ENCODE results near the gene RPL18A. TPM values are rescaled to one million over a fixed set of nuclear protein-coding genes. Genes with fewer than 3 reads are reported as not detected.

The RPL18A gene
- total RNA-seq, 1 donor from 2014 or later: 1,467 TPM

DNA sequence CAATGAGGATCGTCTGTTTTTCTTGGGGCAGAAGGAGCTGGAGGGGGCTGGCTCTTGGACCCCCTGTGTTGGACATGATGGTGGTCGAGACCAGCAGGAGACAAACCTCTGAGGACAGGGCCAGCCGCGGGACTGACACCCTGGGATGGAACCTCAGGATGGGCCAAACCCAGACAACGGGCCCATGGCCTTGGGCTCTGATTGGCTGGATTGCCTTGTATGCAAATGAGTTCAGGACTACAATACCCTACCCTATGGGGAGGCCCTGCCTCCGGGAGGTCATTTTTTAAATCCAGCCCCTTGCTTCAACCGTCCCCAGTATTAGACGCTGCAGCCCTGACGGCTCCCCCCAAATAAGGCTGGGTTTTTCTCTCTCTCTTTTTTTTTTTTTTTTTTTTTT lies 34.1 kb downstream of the RPL18A start:
- no peak for DNase-seq (ENCODE audit: low spot score)

DNA sequence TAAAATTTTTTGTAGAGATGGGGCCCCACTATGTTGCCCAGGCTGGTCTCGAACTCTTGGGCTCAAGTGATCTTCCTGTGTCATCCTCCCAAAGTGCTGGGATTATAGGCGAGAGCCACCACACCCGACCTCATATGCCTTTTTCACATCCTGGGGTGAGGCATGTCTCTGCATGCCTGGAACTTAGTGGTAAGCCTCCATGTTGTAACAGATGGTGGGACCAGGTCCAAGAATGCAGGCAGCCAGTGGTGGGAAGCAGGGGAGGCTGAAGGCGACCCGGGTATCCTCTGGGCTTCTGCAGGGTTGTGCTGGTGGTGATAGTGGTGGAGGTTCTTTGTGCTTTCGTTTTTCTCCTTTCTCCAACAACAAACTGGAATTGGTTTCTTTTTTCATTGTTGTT lies 43.0 kb downstream of the RPL18A start:
- no peak for DNase-seq (ENCODE audit: low spot score)

GRCh38 chr19:17908244-17908643 lies 48.5 kb downstream of the RPL18A start:
- DNase-seq (ENCODE audit: low spot score): no peak

- no peak for DNase-seq (ENCODE audit: low spot score)
Measured at GRCh38 chr19:17909003-17909732, 49.5 kb downstream of the RPL18A start.

DNA sequence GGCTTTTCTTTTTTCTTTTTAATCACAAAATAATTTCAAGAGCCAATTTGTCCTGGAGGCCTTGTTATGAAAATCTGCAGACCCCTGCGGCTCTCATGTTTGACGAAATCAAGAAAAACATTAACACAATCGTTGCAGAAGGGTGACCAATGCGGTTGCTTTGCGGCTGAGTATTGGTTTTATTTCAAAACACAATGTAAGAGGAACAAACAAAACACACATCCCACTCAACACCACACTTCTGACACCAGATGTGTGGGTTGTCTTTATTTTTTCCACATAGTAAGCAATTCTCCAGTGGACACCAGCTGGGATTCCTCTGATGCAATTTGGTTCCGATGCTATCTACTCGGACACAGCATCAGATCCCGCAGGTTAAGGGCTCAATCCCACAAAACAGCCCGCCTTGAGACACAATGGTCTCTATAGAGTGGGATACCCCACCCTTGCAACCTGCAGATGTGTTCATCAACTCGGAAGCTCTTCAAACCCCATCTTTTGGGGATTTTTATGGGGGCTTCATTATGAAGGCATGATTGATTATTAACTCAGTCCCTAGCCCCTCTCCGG lies 51.2 kb downstream of the RPL18A start:
- DNase-seq (ENCODE audit: low spot score): no peak

Other genes starting within 250 kb of the RPL18A start
- 0.10 TPM for gene UNC13A, start 171.6 kb upstream of the RPL18A start, total RNA-seq
- gene MAP1S, start 140.4 kb upstream of the RPL18A start, total RNA-seq: 71.1 TPM
- 2.6 TPM for gene FCHO1, start 108.4 kb upstream of the RPL18A start, total RNA-seq
- gene B3GNT3, start 64.8 kb upstream of the RPL18A start, total RNA-seq: 0.32 TPM
- gene INSL3, start 38.4 kb upstream of the RPL18A start, total RNA-seq: 0.61 TPM
- gene JAK3, start 11.9 kb upstream of the RPL18A start, total RNA-seq: 20.1 TPM
- 0.22 TPM for gene SLC5A5, start 12.0 kb downstream of the RPL18A start, total RNA-seq
- 78.9 TPM for gene CCDC124, start 73.1 kb downstream of the RPL18A start, total RNA-seq
- 0.13 TPM for gene KCNN1, start 107.2 kb downstream of the RPL18A start, total RNA-seq
- gene ARRDC2, start 148.3 kb downstream of the RPL18A start, total RNA-seq: 26.0 TPM
- 2.3 TPM for gene IL12RB1, start 227.0 kb downstream of the RPL18A start, total RNA-seq
- 19.1 TPM for gene MAST3, start 237.9 kb downstream of the RPL18A start, total RNA-seq

All from mesenteric fat pad (tissue), 1 donor.